ENCODE data around the gene CAMK2B.

Gene CAMK2B

DNA sequence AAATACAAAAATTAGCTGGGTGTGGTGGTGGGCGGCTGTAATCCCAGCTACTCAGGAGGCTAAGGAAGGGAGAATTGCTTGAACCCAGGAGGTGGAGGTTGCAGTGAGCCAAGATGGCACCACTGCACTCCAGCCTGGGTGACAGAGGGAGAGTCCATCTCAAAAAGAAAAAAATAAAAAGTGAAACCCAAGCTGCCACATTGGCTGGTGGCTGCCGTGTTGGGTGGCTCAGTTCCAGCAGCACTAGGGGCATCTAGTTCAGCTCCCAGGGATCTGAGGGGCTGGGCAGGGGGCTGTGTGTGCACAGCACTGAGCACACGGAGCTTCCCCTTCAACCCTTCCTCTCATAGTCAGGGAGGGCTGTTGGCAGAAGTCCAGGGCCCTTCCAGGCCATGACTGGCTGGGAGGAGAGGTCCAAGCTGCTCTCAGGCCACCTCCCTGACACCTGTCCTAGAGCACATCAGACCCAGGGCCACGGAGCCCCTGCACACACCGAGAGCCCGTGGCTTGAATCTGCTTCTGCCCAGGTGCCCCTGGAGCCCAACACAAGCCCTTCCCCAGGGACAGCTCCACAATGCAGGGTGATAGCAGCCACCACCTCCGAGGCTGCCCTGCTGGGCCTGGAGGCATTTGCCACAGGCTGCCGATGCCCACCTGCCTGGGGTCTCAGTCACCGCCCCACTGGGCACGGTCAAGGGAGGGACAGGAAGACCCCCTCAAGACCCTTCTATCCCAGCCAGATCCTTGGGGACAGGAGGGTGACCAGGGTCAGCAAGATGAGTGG, 77.3 kb downstream of the CAMK2B start:
- DNase-seq = no peak

GRCh38 chr7:44246396-44247113, 78.8 kb downstream of the CAMK2B start:
- DNase-seq = no peak

DNA sequence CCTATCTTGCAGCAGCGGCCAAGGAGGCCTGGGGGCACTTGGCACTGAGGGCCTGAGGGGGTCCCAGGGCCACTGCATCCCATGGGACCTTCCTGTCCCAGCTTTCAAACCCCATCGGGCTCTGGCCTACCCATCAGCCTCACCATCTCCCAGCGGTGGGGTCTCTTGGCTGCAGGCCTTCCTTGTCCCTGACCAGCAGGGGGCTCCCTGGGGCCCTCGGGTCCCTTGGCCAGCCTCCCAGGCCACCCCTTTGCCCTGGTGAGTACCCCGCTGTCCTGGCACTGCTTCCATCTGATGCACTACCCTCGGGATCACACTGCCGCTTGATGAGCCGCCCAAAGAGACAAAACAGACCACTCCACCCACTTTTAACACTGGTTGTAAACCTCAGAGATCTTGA, 81.1 kb downstream of the CAMK2B start:
- peak; percentile 49 for DNase-seq

DNA sequence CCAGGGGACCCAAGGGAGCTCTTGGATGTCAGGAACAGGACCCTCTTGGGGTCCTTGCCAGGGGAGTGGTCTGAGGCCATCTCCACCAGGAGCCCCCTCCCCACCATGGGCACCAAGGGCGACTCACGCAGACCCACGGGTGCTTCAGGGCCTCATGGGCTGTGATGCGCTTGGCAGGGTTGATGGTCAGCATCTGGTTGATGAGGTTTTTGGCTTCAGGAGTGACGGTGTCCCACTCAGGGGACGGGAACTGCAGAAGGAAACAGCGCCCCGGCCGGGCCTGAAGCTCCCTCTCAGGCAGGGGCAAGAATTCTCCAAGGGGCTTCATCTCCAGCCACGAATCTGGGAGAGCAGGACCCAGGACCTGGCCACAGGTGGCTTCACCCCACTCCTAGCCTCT, 83.3 kb downstream of the CAMK2B start:
- no peak for DNase-seq

GRCh38 chr7:44240983-44241510, 84.3 kb downstream of the CAMK2B start:
- peak; percentile 69 for DNase-seq

GRCh38 chr7:44240376-44240775, 85.0 kb downstream of the CAMK2B start:
- no peak for DNase-seq

DNA sequence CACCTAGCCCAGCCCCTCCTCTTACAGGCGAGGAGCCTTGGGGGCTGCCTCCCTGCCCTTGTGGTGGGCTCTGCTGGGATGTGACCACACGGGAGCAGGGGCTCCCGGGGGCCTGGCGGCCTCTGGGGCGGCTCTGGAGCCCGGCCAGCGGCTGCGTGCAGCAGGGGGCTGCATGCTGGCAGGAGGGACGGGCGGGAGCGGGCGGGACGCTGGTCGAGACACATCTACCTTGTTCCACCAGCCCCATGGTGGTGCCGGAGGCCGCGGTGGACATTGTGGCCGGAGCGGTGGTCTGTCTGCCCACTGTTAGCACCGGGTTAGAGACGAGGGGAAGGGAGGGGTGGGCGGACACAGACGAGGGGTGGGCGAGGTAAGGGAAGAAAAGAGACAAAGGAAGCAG, 86.0 kb downstream of the CAMK2B start:
- DNase-seq = no peak

- DNase-seq = no peak
Observed at GRCh38 chr7:44238116-44238695, 87.2 kb downstream of the CAMK2B start.

DNA sequence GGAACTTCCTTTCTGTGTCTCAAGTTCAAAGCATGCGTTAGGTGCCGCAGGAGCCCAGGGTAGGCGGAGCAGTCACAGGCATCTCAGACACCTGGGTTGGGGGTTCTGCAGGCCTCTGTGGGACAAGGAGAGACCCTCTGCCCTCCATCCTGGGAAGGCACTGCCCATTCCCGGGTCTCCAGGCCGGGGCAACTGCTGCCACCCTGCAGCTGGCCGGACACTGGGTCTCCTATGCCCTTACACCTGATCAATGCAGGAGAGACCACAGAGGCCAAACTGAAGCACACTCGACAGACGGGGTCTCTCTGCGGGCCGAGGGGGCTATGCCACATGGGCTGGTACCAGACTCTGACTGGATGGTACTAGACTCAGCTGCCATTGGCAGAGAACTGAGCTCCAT, 87.7 kb downstream of the CAMK2B start:
- no peak for DNase-seq

- no peak for DNase-seq
Observed at GRCh38 chr7:44236333-44236728, 89.1 kb downstream of the CAMK2B start.

DNA sequence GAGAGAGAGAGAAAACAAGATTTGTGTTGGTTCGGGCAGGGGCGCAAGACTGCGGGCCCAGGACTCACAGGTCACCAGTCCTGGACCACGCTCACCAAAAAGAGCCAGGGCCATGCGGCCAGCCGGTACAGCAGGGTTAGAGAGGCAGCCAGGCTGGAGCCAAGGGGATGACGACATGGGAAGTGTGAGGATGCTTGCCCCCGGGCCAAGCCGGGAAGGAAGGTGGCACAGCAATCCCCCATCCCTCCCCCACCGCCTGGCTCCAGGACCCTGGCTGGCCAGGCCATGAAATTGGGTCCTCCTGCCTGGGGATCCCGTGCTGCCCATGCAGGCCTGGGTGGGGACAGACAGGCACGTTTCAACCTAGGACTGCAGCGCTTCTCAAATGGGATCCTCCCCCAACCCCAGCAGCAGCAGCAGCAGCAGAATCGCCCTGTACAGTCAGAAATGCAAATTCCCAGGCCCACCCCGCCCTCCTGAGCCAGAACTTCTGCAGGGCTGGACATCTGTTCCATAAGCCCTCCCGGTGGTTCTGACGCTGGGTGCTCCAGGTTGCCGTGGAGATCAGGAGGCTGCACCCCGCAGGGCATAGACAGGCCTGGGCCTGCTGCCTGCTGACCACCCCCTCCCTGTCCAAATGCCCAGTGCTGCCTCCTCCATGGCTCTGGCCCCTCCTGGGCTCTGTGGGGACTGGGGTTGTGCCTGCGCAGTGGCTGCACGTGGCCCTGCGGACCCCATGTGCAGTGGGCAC, 89.6 kb downstream of the CAMK2B start:
- no peak for DNase-seq

DNA sequence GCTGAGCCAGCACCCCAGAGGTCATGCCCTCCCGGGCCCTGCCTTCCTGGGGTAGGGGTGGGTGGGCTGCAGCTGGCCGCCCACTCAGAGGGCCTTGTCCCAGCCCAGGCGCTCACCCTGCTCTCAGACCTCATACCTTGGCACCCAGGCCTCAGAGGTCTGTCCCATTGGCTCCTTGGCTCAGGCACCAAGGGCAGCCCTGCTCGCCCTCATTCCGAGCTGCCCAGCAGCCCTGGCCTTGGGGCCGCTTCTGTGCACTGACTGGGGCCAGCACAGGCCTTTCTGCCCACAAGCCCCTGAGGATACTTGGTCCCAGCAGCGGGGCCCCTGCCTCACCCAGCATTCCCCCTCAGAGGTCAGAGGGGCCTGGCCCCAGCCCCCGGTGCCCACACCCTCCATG, 90.3 kb downstream of the CAMK2B start:
- DNase-seq = no peak

- no peak for DNase-seq
Observed at GRCh38 chr7:44232901-44233715, 92.3 kb downstream of the CAMK2B start.

- no peak for DNase-seq
Observed at GRCh38 chr7:44232396-44232795, 93.0 kb downstream of the CAMK2B start.

GRCh38 chr7:44231088-44231487, 94.3 kb downstream of the CAMK2B start:
- DNase-seq = no peak

DNA sequence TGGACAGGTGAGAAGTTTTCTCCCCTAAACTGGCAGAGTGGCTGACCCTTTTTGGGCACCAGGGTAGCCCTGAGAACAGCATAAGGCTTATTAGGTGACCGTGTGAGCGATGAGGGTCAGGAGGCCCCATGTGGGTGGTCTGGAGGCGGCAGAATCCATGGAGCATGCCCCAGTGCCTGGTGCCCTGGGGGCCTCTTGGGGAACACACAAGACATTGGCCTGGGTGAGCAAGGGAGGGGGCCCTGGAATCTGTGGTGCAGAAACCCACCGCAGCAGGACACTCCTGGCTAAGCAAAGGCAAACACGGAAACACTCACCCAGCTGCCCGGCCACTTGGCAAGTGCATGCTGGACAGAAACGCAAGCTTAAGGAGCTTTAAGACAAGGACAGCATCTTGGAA, 95.1 kb downstream of the CAMK2B start:
- no peak for DNase-seq

- DNase-seq = no peak
Observed at GRCh38 chr7:44229546-44230105, 95.8 kb downstream of the CAMK2B start.

- no peak for DNase-seq
Observed at GRCh38 chr7:44228571-44229350, 96.6 kb downstream of the CAMK2B start.

DNA sequence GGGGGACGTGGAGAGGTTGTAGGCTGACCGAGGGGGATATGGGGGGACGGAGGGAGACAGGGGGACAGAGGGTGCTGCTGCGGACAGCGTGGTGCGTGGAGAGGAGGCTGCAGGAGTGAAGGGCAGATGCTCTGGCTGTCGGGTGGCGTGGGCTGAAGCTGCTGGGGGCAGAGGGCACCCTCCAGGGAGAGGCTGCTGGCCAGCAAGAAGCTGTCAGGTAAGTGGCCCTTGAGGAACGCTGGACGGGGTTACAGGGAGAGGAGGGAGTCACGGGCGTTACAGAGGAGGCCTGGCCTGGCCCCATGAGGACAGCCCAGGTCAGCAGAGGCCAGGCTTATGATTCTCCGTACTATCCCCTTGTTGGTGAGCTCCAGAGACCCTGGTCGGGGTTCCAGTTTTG, 97.5 kb downstream of the CAMK2B start:
- DNase-seq = no peak

DNA sequence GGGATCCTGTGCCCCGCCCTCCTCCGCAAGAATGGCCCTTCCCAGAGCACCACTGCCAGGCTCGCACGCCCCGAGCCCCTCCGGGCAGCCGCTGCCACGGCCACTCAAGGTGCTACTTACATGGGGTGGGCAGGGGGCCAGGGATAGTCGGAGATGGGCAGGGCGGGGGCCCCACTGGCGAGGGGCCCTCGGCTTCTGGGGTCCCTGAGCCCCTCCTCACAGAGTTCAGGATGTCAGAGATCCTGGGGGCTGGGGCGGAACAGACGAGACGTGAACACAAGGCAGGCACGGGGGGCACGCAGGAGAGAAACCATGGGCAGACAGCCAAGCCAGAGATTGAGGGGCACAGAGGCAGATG, 99.0 kb downstream of the CAMK2B start:
- no peak for DNase-seq
